HG03103 (cell line): ENCODE results near the gene PEX6.
A peak's percentile ranks its signal among the peaks of the same experiment; 100 is the strongest.
"Not testable (repeated sequence)": the region's sequence is repeated elsewhere in the genome, so short reads cannot be mapped to it uniquely, and the experiment has no call there.

ENCODE experiments used
- ATAC-seq: cut with Tn5 transposase; IDR thresholded peaks from one replicate; pipeline ENCODE4 v1.9.1; 2021; ENCODE audit warnings: low read depth; ENCODE audit not compliant: unreplicated experiment

Gene PEX6

DNA sequence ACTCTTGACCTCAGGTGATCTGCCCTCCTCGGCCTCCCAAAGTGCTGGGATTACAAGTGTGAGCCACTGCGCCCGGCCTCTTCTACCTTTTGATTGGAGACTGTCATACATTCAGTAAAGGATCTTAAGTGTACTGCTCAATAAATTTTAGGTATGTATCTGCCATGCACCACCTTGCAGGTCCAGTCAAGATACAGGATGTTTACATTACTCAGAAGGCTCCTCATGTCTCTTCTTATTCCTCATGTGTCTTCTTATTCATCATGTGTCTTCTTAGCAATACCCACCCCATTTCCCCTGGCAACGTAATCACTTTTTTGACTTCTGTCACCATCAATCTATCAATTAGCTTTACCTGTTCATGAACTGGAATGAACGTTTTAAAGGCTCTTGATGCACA, 26.9 kb upstream of the PEX6 start:
- ATAC-seq: no peak

DNA sequence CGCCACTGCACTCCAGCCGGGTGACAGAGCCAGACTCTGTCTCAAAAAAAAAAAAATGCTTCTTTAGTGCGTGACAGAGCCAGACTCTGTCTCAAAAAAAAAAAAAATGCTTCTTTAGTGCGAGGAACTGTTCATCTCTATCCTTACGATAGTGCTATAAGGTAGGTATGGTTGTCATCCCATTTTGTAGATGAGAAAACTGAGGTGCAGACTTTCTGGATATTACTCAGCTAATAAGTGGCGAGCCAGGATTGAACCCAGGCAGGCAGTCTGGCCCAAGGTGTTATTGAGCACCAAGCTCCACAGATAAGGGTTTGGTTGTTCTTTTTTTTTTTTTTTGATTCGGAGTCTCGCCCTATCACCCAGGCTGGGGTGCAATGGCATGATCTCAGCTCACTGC, 22.9 kb upstream of the PEX6 start:
- no peak for ATAC-seq

DNA sequence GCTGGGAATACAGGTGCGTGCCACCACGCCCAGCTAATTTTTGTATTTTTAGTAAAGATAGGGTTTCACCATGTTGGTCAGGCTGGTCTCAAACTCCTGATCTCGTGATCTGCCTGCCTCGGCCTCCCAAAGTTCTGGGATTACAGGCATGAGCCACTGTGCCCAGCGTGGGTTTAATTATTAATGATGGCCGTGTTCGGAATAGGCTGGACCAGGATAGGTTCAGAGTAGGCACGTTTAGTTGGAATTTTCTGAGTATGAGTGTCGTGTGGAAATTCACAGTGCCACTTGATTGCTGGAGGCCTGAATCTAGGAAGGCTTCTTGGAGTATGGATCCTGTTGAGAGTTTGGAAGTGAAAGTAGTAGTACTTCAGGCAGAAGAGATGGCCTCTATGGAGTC, 19.2 kb upstream of the PEX6 start:
- not testable (repeated sequence) for ATAC-seq

DNA sequence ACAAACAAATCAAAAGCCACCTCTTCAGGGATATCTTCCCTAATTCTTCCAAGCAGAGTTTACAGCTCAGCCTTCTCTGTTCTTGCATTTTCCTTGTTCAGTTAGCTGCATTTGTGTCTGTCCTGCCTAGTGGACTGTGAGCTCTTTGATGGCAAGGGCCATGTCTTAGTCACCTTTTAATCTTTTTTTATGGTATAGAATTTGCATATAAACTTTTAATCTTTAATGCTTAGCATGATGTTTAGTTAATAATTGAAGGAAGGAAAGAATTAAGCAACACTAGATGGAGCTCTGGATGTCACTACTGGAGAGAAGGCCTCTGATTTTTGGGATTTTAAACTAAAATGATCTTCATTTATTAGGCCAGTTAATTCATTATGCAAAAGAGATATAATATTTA, 17.5 kb upstream of the PEX6 start:
- no peak for ATAC-seq

DNA sequence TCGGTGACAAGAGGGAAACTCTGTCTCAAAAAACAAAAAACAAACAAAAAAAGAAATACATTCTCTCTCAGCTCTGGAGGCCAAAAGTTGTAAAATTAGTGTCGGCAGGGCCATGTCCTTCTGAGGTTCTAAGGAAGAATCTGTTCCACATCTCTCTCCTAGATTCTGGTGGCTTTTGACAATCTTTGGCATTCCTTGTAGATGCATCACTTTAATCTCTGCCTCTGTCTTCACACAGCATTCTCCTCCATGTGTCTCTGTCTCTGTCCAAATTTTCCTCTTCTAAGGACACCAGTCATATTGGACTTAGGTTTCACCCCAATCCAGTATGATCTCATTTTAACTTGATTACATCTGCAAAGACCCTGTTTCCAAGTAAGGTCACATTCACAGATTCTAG, 14.5 kb upstream of the PEX6 start:
- no peak for ATAC-seq

DNA sequence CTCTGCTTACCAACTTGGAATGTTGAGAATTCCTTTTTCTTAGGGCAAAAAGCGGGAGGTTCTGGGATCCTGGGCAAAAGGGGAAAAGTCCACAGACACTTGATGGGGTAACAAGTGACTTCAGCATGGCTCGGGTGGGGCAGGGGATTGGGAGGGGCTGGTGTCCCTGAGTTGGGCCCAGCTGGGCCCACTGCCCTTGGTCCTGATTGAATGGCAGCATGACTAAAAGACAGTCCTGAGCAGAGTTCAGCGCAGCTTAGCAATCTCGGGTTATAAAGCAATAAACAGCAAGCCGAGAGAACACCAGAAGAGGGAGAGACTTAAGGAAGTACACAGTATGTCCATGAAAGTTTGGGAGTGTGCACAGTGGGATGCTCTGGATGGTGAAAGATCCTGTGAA, 10.9 kb upstream of the PEX6 start:
- ATAC-seq: no peak

DNA sequence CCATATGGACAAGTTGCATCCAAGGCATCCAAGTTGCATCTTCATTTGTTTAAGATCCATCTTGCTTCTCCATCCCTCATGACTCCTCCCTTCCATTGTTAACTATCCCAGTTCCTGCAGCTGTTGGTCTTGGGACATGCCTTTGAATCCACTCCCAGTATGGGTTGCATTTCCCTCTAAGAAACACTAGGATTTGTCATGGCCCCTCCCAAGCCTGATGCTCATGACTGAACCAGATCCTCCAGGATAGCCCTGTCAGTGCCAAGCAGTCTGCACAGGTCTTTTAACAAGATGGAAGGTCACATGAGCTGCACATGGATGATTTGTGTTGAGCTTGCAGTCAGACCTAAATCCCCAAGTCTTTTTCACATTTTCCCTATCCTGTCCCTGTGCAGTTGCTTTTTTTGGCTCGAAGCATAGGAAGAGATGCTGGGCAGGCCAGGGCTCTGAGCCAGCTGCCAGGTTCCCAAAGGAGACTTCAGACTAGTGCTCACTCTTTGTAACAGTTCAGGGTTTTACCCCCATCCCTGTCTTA, 9.6 kb upstream of the PEX6 start:
- no peak for ATAC-seq

DNA sequence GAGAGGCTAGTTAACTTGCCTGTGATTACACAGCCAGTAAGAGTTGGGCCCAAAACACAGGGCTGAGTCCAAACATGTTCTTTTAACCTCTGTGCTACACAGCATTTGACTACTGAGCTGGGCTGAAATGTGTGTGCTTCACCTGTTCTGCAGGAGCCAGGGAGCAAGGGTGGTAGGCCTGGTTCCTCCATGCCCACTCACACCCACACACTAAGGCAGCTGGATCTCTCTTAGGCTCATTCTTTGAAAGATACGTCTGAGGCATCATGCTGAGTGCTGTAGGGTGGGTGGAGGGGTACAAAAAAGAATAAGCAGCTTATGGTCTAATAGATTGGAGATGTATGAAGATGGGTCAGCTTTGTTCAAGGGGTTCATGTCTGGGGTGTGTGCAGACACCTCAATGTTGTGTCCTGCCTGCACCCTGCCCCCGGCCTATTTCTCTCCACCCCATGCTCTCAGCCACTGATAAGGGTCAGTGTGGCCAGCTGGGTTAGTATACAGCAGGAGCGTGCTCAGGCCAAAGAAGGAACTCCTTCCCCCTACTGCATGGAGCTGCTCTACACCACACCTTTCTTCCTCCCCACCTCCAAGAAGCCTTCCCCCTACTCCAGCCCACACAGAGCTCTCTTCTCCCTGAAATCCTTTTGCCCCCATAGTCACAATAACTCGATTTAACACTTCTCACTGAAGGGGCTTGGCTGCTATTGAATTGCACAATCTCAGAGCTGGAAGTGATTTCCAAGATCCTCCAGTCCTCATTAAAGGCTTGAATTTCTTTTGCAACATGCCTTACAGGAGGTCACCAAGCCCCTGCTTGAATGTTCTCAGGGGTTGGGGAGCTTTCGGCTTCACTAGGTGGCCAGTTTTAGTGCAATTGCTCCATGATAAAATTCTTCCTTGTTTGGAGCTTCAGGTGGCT, 8.8 kb upstream of the PEX6 start:
- ATAC-seq: no peak

DNA sequence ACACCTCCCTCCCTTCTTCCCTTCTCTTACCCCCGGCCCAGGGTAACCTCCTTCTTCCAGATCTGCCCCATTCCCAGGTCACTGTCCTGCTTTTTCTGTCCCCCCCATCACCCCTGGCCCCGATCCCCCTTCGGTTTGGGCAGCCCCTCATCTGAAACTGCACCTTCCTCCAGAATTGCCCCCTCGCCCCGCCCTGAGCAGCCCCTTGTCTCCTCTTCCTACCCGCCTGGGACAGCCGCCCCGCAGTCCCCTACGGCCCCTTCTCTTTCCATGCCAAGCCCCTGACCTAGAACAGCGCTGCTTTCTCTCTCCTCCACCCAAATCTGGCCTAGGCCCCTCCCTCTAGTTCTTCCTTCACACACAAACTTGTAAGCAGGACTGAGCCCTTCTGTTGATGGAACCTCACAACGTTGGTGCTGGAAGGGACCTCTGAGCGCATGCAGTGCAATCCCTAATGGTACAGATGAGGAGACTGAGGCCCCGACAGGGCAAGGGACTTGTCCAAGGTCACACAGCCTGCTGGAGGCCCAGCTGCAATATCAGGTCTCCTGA, 6.0 kb upstream of the PEX6 start:
- no peak for ATAC-seq

DNA sequence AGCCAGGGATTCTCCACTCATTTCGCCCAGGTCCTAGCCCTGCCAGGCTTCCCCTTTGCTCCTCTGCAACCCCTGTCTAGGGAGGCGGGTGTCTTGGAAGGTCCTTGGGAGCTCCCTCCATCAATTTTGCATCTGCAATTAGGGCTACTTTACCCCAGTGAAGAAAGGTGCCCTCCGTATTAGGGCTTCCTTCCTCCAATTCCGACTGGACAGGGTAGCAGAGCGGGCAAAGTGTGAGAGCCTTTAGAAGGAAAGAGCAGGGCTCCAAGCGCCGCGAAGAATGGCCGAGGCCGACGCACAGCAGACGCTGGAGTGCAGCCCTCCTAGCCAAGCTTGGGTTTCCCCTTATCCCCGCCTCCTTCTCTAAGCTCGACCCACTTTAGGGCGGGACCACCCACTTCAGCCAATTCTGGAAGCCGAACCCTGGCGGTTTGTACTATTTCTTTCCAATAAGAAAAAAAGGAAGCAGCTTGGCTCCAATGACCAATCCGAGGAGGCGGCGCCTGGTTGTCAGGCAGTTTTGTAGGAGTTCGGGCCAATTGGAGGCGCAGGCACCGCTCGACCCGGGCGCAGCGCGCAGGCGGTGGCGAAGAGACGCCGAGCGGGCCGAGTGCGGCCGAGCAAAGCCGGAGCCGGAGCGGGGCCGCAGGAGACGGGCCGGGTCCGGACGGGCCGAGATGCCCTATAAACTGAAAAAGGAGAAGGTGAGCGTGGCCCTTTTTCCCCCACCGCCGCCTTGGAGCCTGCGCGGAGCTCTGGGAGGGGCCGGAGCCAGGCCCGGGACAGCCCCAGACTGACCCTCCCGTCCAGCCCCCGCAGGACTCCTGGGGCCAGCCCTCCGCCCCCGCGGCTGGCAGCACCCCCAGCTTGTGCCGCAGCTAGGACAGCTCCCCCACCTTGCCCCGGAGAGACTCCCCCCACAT, 5.3 kb upstream of the PEX6 start, which contains the start of gene PPP2R5D:
TSS of gene PPP2R5D (plus strand) at position 570 of the 923 bp plus-strand sequence. CDS start at position 678, 108 bp downstream.
- ATAC-seq: peak; percentile 86

DNA sequence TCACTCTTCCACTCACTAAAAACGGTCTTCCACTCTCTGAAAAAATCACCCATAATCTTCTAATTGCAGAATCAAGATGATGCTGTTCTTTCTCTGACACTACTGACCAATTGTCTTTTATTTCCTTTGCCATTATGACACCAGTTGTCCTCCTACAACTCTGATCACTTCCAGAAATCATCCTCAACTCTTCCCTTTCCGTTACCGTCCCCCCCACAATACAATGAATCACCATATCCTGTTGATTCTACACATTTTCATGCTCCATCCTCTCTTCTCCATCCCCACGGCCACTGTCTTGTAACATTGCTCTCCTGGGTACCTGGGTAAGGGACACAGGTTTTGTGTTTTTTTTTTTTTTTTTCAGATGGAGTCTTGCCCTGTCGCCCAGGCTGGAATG, 2.9 kb upstream of the PEX6 start:
- ATAC-seq: no peak

DNA sequence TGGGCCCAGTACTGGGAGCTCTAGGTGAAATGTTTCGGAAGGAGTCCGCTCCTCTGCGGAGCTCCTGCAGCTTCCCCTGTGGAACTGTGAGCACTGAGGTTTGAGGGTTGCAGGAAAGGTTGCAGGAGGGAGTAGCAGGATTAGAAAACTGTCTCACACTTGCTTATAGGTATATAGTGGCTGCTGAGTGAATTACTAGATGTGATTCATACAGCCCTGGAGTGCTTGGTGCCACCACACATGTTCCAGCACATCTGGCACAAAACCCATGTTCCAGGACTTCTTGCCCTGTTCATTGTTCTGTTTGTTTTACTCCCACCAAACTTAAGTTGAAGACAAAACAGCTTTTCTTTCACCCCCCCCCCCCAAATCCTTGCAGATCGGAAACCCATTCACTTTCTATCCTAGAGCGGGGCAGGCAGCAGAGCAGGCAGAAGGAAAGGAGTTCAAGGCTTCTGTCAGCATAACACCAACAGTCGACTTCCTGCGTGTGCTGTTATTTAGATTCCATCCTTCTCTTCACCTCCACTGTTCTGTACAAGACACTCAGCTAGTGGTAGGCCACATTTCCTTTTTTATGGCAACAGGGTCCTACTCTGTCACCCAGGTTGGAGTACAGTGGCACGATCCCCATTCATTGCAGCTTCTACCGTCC, 669 bp upstream of the PEX6 start:
- ATAC-seq: no peak

DNA sequence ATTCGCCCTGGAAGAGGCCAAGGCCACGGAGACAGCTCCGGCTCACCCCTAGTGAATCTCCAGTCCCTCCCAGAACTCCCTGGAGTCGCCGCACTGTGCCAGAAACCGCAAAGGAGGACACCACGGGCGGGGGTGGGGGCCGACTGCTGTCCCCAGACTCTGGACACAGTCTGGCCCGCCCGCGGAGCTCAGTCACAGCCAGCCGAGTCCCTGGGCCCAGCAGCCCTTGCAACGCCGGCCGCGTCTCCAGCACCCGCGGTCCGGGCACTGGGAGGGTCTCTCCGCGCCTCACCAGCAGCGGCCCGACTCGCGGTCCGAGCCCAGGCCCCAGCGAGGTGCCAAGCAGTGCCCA, 518 bp downstream of the PEX6 start:
- ATAC-seq: peak; percentile 8

DNA sequence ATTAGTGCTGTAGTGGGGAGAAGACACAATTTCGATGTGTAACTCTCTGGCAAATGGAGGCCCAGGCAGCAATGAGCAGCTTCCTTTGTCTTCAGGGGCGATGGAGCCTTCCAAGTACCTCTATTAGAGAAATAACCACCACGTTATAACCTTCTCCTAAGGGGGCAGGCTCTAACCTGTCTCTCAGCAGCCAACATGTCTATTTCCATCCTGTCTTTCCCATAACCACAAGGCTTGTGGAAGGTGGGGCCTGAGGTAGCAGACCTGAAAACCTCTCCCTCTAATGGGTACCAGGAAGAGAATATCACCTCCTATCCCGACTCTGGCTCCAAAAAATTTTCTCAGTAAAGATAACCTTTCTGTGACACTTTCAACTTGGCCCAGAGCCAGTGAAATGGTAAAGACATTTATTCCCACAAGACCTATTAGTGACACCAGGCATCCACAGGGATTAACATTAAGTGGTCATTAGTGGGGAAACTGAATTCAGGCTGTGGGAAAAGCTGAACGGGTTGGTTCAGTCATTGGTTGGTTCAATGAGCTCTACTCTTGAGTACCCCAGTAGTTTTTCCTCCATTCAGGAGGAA, 4.0 kb downstream of the PEX6 start:
- ATAC-seq: no peak

DNA sequence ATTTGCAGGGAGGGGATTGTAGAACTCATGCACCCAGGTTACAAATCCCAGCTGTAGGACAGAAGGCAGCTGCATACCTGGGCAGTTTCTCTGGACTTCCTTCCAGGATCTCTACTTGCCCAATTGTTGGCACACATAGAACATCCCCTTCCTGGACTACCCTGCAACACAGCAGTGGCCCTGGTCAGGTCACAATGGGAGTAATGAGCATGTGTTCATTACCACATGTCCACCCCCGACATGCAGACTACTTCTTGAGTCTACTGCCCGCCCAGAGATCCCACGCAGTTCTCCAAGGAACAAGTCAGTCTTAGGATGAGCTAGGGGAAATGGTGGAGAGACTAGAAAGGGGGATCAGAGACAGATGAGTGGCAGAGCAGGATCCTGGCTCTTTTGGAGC, 5.1 kb downstream of the PEX6 start:
- no peak for ATAC-seq

DNA sequence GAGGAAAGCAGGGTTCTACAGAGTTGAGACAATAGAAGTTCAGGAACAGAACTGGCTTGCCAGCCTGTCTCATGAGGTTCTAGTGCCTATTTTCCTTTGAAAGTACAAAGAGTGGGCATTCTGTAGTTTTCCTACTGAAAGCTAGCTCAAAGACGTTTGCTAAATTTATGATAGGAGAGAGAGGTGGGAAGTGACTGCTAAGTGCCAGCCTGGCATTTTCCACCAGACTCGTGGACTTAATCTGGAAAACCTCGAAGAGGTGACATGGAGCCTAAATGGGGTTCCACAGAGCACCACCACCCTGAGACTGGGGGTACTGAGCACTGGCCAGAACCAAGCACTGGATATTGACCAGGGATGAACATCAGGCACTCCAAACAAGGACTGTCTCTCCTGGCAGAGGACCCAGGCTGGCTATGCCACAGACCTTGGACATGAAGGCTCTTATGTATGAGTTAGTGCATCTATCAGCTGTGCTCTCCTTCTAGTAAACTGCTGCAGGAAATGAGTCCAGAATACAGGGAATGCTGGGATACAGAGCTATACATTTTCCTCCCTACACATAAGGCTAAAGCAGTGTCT, 7.1 kb downstream of the PEX6 start:
- no peak for ATAC-seq

DNA sequence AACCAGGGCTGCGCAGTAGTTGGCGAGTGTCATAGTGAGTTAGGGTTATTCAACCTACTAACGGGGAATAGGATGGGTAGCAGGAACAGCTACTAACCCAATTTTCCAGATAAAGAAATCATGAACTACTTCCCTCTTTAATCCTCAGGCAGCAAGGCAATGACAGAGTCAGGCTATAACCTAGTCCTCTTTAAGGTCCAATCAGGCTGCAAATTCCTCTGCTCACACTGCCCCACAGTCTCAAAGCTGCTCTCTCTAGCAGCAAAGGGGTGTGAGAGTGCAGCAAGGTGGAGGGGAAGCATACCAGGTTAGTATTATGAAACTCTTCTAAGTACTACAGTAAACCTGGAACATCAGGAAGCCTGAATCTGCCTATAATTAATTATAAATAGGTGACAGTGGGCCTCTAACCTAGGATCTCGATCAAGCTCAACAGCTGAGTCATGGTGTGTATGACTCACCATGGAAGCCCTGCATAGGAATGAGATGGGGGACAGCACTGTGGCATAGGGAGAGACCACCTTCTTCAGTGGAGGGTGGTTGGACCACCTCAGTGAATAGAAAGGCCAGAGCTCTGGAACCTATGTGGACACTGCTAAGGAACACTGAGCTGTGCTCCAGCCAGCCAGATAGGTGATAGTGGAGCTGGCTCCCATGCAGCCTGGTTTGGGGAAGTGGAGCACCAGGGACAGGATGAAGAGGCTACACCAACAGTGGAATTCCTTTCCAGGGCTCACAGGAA, 7.9 kb downstream of the PEX6 start:
- ATAC-seq: no peak

DNA sequence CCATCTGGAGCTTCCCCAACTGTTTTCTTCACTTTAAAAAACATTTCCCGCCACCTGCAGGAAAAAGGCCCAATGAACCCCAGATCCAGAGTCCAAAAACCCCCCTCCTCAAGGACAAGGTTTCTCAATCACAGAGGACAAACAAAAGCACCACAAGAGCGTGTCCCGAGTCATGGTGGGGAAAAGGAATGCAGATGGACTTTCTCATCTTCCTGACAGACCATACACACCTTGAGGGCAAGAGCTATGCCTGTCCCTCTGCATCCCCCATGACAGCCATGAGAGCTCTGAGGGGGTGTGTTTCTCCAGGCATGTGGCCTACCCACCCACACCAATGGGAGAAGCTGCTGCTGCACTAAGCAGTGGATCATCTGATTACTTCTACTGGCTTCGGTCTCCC, 9.0 kb downstream of the PEX6 start:
- no peak for ATAC-seq

DNA sequence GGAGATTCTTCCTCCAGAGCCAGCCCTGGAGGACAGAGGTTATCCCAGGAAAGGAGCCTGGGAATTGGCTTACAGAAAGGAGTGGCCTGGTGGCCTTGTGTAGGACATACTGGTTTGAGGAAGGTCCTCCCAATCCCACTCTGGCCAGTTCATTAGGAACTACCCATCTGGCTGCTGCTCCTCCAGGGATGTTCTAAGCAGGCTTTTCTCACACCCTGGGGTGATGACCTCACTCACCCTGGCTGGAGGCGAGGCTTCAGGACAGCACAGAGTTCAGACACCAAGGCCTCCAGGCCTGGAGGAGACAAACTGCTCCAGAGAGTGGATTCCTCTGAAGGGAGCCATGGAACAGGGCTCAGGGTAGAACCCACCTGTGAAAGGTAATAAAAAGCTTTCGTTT, 9.6 kb downstream of the PEX6 start:
- ATAC-seq: no peak
